Left colon (tissue), 2 donors: Measurements from ENCODE around the gene ZMYM4. TPM values are rescaled to one million over a fixed set of nuclear protein-coding genes. Genes with fewer than 3 reads are reported as not detected.
"Not testable (repeated sequence)": the region's sequence is repeated elsewhere in the genome, so short reads cannot be mapped to it uniquely, and the experiment has no call there.

ENCODE experiments used
- ATAC-seq: fragments of 200-7000 bp; cut with Tn5 transposase; one replicate; pipeline ENCODE4 v1.9.1; 2020; ENCODE audit warnings: mild to moderate bottlenecking, moderate library complexity
- DNase-seq, 2 donors: peaks; one replicate each; pipeline ENCODE4 v3.0.0-alpha.2; 2020
- intact Hi-C, 2 donors: fragments of 100-400 bp; cut with DNase I in 1 of 2; cut with micrococcal nuclease in 1 of 2; formaldehyde crosslinking; loops; one replicate each; pipeline versions ENCODE4 v1.11.2 to v1.14.0; 2022; cut with DNase I, micrococcal nuclease
- total RNA-seq, 2 donors: library from RNA; stranded (reverse); fragmentation: NEBNext Ultra II Directional; extraction: Animal tissue kit (Norgen Biotek cat#: 25700); gene quantifications; one replicate each; pipeline ENCODE4 v1.2.1, GENCODE V29; 2021
- donor health status: DM: no; HTN: no; CAD: no.
- donor health status: DM: yes; HTN: yes; CAD: no.

Gene ZMYM4
- total RNA-seq, 2 donors from 2014 or later: 27.6 to 31.7 TPM

DNA sequence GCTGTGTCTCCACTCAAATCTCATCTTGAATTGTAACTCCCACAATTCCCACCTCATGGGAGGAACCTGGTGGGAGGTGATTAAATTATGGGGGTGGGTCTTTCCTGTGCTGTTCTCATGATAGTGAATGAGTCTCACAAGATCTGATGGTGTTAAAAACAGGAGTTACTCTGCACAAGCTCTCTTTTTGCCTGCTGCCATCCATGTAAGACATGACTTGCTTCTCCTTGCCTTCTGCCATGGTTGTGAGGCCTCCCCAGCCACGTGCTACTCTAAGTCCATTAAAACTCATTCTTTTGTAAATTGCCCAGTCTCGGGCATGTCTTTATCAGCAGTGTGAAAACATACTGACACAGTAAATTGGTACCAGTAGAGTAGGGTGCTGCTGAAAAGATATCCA, 195.2 kb downstream of the ZMYM4 start:
- intact Hi-C loops, ATAC-seq, DNase-seq: not testable (repeated sequence)

DNA sequence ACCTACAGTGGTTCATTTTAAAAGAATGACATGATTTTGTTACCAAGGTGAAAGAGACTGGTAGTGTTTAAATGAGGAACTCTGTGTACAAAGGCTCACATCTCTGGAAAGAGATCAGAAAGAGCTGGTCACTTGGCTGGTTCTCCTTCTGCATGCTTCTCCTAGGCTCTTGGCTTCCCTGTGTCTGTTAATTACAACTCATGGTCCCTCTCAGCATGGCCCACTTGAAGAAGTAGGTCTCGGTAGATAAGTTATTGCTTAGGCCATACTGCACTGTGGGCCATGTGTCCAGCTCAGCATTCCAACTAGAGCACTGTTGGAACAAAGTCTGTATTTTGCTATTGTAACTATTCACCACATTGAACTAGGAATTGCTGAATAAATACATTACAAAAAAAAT, 197.6 kb downstream of the ZMYM4 start:
- ATAC-seq: no peak
- intact Hi-C loops: no loop called here

DNA sequence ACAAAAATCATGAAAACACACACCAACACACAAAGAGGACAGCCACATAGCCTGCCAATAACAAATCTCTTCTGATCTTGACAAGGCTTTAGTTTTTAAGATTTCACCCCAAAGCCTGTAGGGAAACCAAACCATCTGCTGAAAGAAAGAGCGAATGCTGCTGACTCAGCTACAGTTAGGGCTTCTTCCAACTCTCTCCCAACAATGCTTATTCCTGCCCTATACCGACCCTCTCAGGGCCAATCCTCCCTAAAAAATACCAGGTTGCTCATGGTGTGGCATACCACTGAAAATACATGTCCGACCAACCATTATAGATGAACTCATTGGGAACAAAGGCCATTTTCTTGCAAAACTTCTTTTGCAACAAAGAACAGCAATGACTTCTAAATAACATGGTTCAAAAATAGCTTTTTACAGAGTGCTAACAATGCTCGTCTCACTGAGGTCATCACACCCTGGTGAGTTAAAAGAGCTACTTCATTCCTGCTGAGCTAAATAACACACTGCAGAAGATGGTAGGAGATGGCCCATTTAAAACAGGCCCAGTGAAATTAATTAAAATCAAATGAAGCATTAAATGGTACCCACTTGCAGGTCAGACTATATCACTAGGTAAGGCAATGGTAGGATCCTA, 202.6 kb downstream of the ZMYM4 start:
- intact Hi-C loops: no loop called here
- DNase-seq (no peak), ATAC-seq (no peak)

More for the DNA sequence above, 197.6 kb downstream of the ZMYM4 start:
- no peak for DNase-seq

Other genes starting within 250 kb of the ZMYM4 start
- 10 to 100 TPM; 19.4 to 21.4 TPM for gene ZMYM6, start 236.8 kb upstream of the ZMYM4 start, total RNA-seq
- 10 to 100 TPM; 12.3 to 15.9 TPM for gene ZMYM1, start 189.3 kb upstream of the ZMYM4 start, total RNA-seq
- gene SFPQ, start 75.6 kb upstream of the ZMYM4 start, total RNA-seq: 100 to 1,000 TPM; 139 to 170 TPM